GM12892 (cell line): ENCODE measurements around the gene QRFP.

Experiments
- DNase-seq: peaks from one replicate; pipeline ENCODE4 v3.0.0; 2011; ENCODE audit not compliant: insufficient read length
- FAIRE-seq: peaks from 2 replicates; lab custom pipeline; 2011; peaks lifted over from hg19 to GRCh38; lab: Jason Lieb, UNC
- POLR2A ChIP-seq: IDR thresholded peaks from 2 replicates; pipeline ENCODE4 v1.6.1; 2011; ENCODE audit warnings: low read depth, low read length, control low read depth
- POLR2AphosphoS5 ChIP-seq: IDR thresholded peaks from 2 replicates; pipeline ENCODE4 v1.6.1; 2011; ENCODE audit warnings: low read depth, low read length, control low read depth
- TAF1 ChIP-seq: IDR thresholded peaks from 2 replicates; pipeline ENCODE4 v1.6.1; 2011; ENCODE audit warnings: low read depth, mild to moderate bottlenecking, control low read depth, low read length, borderline replicate concordance

The QRFP gene

GRCh38 chr9:130923611-130924447 lies 27.2 kb upstream of the QRFP start:
- no peak for TF ChIP-seq POLR2AphosphoS5
- TF ChIP-seq POLR2A = no peak
- TF ChIP-seq TAF1 = no peak
- no peak for FAIRE-seq
- DNase-seq = no peak

- FAIRE-seq (no peak), DNase-seq (no peak)
- TF ChIP-seq POLR2A (no peak), TAF1 (no peak), POLR2AphosphoS5 (no peak)
Observed at GRCh38 chr9:130922893-130923610, 26.4 kb upstream of the QRFP start.

DNA sequence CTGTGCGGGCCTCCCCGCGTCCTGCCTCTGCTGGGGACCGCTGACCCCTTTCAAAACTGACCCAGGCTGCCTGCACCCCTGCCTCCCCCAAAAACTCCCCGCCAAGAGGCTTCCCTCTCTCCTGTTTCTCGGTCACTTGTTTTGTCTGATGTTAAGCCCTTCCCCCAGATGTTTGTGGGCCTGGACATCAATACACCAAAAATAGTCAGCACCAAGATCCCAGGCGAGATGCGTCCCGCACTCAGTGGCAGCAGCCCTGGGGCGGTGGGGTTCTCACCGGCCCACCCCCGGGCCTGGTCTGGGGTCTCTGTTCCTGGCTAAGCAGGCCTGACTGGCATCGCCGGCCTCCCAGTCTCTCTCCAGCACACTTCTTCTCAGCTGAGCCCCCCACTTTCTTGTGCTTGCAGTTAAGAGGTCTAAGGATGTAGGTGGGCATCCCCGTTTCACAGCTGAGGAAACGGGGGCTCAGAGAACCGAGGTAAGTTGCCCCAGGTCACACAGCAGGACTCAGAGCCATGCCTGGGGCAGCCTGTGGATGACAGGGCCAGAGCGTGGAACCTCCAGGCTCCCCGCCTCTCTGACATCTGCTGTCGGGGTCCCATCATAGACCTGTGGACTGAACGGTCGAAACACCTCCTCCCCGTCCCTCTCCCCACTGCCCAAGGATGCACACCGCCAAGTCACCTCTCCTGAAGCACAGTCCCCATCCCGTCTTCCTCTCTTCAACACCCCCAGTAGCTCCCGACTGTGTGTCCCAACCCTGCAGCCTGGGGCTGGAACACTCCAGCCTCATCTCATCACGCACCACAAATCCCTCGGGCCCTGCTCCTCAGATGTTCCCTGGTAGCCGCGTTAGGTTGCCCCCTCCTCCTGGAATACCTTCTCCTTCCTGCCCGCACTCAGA lies 25.6 kb upstream of the QRFP start:
- no peak for FAIRE-seq
- TF ChIP-seq TAF1 (no peak), POLR2AphosphoS5 (no peak), POLR2A (no peak)

DNA sequence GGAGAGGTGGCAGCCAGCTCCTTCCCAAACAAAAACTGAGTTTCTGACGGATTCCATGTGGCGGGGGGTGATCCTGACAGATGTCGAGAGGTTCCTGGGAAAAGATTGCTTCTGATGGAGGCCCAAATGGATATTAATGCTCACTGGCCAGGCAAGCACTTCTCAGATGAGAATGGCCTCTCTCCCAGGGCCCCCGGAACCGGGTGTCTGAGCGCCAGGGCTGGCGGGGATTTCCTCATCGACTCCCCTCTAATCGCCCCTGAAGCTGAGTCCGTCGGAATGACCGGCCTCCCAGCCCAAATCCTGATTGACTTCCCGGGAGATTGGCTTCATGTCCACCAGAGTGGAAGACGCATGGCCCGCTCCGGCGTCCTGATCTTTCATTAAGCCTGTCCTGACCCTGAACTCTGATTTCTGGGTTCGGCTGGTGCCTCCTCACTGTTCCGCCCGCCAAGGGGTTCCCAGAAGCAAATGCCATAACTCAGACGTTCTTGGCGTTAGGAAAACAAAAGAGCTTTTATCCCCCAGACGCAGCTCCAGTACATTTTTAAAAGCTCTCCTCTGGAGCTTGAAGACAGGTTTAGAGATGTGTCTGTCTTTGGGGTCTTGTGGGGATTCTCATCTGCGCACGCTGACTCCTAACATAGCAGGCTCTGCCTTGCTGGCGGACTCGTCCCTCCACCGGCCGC lies 24.8 kb upstream of the QRFP start:
- TF ChIP-seq TAF1 (no peak), POLR2A (no peak), POLR2AphosphoS5 (no peak)
- FAIRE-seq = no peak
- no peak for DNase-seq

More for the DNA sequence above, 25.6 kb upstream of the QRFP start:
- no peak for DNase-seq

GRCh38 chr9:130920762-130921299 lies 24.2 kb upstream of the QRFP start:
- no peak for FAIRE-seq
- TF ChIP-seq TAF1 (no peak), POLR2A (no peak), POLR2AphosphoS5 (no peak)

DNA sequence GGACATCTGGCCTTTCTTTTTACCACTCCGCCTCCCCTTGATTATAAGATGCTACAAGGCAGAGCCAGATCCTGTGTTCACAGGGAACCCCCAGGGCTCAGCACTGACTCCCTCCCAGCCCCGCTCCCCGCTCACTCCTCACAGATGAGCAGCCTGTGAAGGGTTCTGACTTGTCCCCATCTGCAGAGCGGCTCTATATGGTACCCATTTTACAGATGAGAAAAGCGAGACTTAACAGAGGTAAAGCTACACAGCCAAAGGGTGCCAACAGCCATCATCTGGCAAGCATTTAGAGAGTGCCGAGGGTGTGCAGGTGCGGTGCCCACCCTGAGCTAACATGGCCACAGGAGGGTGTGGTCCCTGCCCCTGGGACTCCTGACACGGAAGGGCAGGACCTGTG lies 23.6 kb upstream of the QRFP start:
- TF ChIP-seq POLR2AphosphoS5 (no peak), TAF1 (no peak), POLR2A (no peak)
- no peak for FAIRE-seq
- no peak for DNase-seq

More at GRCh38 chr9:130920762-130921299, 24.2 kb upstream of the QRFP start:
- DNase-seq = no peak

- TF ChIP-seq POLR2AphosphoS5 = no peak
- TF ChIP-seq TAF1 = no peak
- TF ChIP-seq POLR2A = no peak
Observed at GRCh38 chr9:130919559-130920145, 23.0 kb upstream of the QRFP start.

DNA sequence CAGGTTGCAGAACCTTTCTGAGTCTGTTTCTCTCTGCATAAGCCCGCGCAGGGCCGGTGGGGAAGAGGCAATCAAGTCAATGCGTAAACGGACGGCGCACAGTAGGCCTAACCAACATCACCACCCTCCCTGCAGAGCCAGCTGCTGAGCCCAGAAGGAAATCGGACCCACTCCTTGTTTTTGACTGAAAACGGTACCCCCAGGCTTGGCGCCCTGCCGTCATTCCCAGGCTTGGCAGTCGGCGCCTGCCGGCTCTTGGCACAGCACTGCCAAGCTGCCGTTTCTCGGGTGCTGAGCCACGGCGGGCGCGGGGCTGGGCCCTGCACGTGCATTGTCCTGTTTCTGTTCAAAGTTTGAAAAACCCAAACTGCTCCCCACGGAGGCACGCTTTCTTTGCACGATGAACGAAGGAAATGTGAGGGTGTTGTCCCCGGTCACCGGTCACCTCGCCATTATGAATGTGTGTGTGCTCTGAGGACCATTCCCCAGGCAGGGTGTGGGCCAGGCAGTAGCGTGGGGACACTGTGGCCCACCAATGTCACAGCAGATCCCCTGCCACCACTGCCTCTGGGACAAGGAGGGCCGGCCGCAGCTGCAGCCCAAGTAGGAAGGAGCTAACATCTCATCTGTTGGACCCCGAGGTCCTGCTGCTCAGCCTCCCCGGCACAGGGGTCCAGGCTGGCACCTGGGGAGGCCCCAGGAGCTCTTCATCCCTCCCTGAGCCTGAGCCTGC lies 22.4 kb upstream of the QRFP start:
- FAIRE-seq (no peak), DNase-seq (no peak)
- TF ChIP-seq POLR2AphosphoS5 (no peak), TAF1 (no peak), POLR2A (no peak)

More at GRCh38 chr9:130919559-130920145, 23.0 kb upstream of the QRFP start:
- FAIRE-seq (no peak), DNase-seq (no peak)

- TF ChIP-seq TAF1 (no peak), POLR2AphosphoS5 (no peak)
- FAIRE-seq (no peak), DNase-seq (no peak)
Observed at GRCh38 chr9:130918101-130918825, 21.7 kb upstream of the QRFP start.
